ENCODE results near the gene ZNF804A.

The ZNF804A gene

DNA sequence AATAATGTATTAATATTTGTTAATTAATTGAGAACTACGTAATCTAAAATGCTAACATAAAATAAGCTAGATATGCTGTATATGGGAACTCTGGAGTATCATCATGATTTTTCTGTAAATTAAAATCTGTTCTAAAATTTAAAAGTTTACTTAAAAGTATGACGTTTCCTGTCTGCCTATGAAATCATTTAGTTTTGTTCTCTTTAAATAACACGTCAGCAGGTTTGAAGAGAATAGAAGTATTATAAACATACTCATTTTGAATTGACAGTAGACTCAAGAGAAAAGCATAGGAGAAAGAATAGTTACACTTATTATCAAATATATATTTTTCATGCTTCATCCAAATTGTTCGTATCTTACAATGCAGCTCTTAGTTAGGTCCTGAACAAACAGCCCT lies 19.1 kb upstream of the ZNF804A start:
- TF ChIP-seq, protein P1, sequence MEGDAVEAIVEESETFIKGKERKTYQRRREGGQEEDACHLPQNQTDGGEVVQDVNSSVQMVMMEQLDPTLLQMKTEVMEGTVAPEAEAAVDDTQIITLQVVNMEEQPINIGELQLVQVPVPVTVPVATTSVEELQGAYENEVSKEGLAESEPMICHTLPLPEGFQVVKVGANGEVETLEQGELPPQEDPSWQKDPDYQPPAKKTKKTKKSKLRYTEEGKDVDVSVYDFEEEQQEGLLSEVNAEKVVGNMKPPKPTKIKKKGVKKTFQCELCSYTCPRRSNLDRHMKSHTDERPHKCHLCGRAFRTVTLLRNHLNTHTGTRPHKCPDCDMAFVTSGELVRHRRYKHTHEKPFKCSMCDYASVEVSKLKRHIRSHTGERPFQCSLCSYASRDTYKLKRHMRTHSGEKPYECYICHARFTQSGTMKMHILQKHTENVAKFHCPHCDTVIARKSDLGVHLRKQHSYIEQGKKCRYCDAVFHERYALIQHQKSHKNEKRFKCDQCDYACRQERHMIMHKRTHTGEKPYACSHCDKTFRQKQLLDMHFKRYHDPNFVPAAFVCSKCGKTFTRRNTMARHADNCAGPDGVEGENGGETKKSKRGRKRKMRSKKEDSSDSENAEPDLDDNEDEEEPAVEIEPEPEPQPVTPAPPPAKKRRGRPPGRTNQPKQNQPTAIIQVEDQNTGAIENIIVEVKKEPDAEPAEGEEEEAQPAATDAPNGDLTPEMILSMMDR (conservative IDR thresholded peaks at IDR 0.05; ENCODE audit: low read depth, low read length), result no peak
- DNase-seq (ENCODE audit: low read depth), result no peak

DNA sequence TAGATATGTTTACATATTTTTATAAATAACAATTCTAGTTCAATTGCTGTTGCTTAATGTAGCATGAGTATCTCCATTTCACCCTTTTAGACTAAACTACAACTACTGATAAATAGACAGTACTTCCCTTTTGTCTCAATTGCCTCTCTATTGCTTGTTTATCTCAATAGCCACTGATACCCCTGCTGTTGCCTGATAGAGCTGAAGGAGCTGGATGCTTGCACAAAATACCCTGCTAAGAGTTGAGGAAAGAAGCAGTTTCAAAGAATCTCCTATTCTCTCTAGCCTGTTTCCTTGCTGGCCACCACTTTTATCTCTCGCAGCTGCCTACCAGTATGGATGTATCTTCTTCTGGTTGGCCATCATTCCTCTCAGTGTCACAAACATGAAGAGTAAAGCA lies 16.9 kb upstream of the ZNF804A start:
- TF ChIP-seq, protein P1 (conservative IDR thresholded peaks at IDR 0.05; ENCODE audit: low read depth, low read length), result no peak
- DNase-seq (ENCODE audit: low read depth), result no peak
- no peak overlapping the region for H3K4me3 ChIP-seq (ENCODE audit: low read depth, low read length)

More for the DNA sequence above, 19.1 kb upstream of the ZNF804A start:
- no peak overlapping the region for H3K4me3 ChIP-seq (ENCODE audit: low read depth, low read length)

DNA sequence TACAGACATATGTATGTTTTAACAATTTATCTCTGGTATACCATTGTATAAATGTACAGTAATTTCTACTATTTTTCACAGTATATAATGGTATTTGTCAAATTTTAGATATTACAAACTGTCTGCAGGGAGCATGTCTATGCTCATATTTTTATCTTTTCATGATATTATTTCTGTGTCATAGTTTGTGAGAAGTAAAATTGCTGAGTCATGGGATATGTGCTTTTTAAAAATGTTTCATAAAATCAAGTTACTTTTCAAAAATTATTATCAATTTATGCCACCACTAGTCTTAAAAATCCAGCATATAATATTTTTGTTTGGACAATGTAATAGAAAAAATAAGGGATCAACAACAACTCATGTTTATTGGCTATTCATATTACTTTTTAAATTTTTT lies 9.1 kb upstream of the ZNF804A start:
- TF ChIP-seq, protein P1 (conservative IDR thresholded peaks at IDR 0.05; ENCODE audit: low read depth, low read length), result no peak
- DNase-seq (ENCODE audit: low read depth), result peak; percentile 2

DNA sequence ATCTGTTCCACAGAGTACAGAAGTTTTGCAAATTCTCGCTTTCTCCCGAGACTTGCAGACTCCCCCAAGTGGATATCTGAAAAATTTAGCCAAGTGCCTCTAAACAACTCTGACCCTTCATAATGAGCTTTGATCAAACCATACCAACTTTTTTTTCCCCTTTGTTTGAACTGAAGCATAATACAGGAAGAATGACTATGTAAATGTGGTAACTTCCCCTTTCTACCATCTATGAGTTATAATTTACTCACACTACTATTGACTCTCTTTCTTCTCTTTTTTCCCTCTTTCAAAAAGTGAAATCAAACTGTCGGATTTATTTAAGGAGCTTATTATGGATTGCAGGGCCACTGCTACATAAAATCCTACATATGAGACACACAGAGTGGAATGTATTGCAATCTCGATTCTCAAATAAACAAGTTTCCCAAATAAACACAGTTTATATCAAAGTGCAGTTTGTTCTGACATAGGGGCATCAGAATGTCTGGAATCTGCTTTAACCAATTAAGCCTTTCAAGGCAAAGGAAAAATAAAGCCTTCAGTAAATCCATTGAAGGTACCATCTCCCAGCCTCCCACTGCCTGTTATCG lies 1.4 kb upstream of the ZNF804A start:
- DNase-seq (ENCODE audit: low read depth), result peak; percentile 53

More for the DNA sequence above, 9.1 kb upstream of the ZNF804A start:
- H3K4me3 ChIP-seq (ENCODE audit: low read depth, low read length), result no peak overlapping the region

DNA sequence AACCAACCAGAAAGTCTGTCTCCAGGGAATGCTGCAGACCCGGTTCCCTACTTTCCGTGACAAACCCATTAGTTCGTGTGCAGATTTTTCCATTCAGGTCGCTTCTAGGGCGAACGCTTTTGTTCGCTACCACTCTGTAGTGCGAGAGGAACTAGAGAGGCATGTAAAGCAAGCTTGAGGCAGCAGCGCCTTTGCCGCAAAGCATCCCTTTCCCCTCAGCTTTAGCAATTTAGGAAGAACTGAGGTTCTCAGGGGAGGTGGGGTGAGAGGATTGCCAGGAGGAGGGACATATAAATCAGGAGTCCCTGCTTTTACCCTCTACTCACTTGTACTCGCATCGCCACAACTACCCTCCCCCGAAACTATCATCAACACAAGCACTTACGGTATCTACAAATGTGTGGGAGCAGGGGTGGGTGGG lies 748 bp upstream of the ZNF804A start:
- TF ChIP-seq, protein P1 (conservative IDR thresholded peaks at IDR 0.05; ENCODE audit: low read depth, low read length), result no peak
- peak overlapping the region; percentile 66 for H3K4me3 ChIP-seq (ENCODE audit: low read depth, low read length)
- DNase-seq (ENCODE audit: low read depth), result peak; percentile 54

More for the DNA sequence above, 1.4 kb upstream of the ZNF804A start:
- peak overlapping the region; percentile 66 for H3K4me3 ChIP-seq (ENCODE audit: low read depth, low read length)
- TF ChIP-seq, protein P1 (conservative IDR thresholded peaks at IDR 0.05; ENCODE audit: low read depth, low read length), result no peak

DNA sequence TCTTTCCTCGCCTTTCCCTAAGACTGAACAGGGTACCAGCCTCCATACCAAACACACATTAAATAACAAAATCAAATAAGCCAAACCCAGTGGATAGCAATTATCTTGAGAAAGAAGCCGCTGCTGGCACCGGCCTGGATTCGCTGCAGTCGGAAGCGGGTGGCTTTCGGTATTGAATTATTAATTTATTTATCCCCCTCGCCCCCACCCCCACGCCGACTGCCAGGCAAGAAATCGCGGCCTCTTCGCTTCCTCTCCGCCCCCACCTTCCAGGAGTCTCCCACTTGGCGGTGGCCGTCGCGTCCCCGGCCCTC lies 370 bp upstream of the ZNF804A start:
- peak; percentile 19 for DNase-seq (ENCODE audit: low read depth)
- peak overlapping the region; percentile 66 for H3K4me3 ChIP-seq (ENCODE audit: low read depth, low read length)
- TF ChIP-seq, protein P1 (conservative IDR thresholded peaks at IDR 0.05; ENCODE audit: low read depth, low read length), result no peak
